IPS DF 19.7 (cell line): Measurements from ENCODE around the gene COQ7.

Experiments
- DNase-seq: peaks from one replicate; pipeline ENCODE4 v3.0.0-alpha.2; 2013; ENCODE audit warnings: low read depth, low spot score

Gene COQ7

GRCh38 chr16:19086322-19087199 lies 19.1 kb downstream of the COQ7 start:
- DNase-seq = peak; percentile 64

GRCh38 chr16:19088341-19088916 lies 21.0 kb downstream of the COQ7 start:
- no peak for DNase-seq

- DNase-seq = no peak
Measured at GRCh38 chr16:19089410-19089955, 22.1 kb downstream of the COQ7 start.

GRCh38 chr16:19090916-19091315 lies 23.5 kb downstream of the COQ7 start:
- DNase-seq = no peak

- no peak for DNase-seq
Measured at GRCh38 chr16:19092653-19093410, 25.4 kb downstream of the COQ7 start.

DNA sequence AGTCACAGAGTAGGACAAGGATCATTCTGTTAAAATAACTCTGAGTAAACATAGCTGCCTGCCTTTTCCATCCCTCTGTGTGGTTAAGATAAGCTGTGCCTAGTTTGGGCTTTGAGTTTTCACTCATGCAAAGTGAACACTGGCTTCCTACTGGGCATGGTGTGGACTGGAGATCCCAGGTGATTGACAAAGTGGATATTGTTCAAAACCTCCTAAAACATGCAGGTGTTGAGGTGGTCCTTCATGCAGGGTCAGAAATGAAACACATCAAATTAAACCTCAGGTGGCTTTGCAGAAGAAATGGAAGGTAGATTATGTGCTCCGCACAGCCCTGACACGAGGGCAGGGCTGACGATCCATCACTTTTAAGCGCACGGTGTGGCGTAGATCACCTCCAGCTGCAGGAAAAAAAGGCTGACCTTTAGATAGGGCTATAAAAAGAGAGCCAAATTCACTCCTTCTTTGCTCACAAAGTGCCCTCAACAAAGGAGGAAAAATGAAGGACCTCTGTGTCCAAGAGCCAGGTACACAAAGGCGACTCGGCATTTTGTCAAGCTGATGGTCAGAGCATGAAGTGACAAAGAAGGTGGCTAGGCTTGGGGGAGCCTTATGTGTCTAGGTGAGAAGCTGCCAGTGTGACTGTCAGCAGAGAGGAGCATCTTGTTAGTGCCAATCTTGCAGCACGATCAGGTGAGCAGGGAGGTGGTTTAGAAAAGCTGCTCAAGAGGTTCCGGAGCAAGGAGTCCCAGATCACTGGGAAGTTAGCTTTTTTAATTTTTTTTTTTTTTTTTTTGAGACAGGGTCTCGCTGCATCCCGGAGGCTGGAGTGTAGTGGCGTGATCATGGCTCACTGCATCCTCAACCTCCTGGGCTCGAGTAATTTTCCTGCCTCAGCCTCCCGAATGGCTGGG lies 26.5 kb downstream of the COQ7 start:
- no peak for DNase-seq

- no peak for DNase-seq
Measured at GRCh38 chr16:19094542-19095365, 27.3 kb downstream of the COQ7 start.

DNA sequence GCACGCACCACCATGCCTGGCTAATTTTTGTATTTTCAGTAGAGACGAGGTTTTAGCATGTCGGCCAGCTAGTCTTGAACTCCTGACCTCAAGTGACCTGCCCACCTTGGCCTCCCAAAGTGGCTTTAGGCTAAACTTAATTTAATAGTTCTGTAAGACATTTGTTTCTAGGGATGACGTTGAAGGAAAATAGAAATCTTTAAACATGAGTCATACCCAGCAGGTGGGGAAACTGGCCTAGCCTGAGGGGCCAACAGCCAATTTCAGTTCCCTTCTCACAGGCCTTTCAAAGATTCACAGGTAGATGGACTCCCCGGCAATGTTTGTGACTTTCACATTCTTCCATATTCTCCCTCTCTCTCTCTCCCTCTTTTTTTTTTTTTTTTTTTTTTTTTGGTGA lies 28.2 kb downstream of the COQ7 start:
- no peak for DNase-seq

GRCh38 chr16:19098173-19098572 lies 30.8 kb downstream of the COQ7 start:
- no peak for DNase-seq

DNA sequence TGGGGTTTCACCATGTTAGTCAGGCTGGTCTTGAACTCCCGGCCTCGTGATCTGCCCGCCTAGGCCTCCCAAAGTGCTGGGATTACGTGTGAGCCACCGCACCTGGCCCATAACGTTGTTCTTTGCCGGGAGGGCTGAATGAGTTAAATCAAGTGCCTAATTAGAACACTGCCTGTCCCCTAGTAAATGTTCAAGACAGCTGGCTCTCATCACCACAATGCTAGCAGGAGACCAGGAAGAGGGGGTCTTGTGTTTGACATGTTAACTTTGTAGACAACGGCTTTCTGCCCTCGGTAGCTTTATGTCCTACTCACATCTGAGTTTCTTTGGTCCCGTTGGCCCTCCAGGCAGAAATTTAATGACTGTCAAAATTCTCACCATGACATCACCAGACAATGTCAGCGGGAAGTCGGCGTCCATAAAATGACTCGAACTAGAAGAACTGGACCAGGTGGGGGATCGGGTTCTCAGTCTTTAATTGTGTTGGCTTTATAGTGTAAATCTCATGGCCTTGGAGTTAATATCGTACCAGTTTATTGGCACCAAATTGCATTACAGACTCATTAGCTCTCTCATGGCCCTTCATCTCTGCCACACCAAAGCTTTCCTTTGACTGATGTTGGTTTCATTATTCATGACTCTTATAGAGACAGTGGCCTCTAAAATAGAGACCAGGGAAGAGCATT lies 34.9 kb downstream of the COQ7 start:
- DNase-seq = no peak

DNA sequence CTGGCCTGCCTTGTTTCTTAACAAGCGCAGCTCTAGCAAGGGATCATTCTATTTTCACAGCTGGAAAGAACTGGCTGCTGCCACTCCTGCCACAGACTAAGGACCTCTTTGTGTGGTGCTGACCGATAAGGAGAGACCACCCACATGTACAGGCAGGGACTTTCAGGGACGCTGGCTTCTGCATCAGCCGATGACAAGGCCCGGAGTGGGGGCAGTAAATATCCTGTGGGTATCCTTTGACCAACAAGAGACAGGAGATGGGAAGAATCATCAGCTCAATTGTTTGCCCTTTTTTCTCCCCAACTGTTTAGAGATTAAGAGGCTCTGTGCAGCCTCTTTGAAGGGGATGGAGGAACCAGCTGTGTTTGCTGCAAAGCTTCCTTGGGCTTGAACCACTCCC lies 37.2 kb downstream of the COQ7 start:
- DNase-seq = no peak

- no peak for DNase-seq
Measured at GRCh38 chr16:19105131-19105530, 37.7 kb downstream of the COQ7 start.

DNA sequence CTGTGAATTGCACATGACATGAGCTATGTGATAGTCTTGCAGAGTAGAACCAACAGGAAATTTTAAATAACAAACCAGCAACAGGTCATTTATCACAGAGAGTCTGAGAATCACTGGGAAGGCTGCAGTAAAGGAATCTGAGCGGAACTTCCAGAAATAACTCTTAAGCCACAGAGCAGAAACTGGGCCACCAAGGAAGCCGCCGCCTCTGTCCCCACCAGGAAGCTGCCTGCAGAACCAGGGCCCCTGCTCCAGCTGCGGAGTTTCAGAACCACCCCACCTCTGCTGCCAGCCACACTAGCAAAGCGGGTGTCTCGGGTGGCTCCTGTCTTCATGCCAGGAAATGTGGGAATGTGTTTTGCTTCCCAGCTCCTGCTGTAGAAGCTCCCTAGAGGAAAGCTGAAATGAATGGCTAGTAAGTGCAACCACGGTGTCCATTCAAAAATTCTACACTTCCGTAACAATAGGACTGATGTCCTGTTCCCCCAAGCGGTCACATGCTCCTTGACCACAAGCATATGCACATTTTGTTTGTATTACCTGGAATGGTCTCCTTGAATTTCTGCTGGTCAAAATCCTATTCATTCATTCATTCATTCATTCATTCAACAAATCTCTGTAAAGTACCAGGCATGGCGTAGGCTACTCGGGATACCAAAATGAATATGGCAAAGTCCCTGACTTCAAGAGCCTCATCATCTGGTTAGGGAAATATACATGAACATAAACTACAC lies 38.6 kb downstream of the COQ7 start:
- no peak for DNase-seq

- no peak for DNase-seq
Measured at GRCh38 chr16:19106625-19107020, 39.2 kb downstream of the COQ7 start.

DNA sequence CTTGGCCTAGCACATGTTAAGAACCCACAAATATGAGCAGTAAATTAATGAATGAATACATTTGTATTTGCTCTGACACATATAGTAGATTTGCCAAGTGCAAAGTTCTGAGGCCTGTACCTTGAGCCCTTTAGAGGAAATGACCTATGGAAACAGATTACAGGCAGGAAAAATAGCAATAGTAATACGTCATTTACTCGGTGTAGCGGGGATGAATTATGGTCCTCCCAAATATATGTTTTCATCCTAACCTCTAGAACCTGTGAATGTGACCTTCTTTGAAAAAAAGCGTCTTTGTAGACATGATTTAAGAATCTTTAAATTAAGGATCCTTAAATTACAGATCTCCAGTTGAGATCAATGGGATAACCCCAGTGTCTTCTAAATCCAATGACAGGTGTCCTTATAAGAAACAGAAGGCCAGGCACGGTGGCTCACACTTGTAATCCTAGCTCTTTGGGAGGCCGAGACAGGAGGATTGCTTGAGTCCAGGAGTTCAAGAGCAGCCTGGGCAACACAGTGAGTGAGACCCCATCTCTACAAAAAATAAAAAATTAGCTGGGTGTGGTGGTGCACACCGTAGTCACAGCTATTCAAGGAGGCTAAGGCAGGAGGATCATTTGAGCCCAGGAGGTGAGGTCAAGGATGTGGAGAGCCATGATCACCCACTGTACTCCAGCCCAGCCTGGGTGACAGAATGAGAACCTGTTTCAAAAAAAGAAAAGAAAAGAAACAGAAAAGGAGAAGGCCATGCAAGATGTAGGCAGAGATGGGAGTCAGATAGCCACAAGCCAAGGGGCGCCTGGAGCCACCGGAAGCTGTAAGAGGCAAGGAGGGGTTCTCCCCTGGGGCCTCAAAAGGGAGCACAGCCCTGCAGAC lies 41.2 kb downstream of the COQ7 start:
- DNase-seq = no peak

- DNase-seq = no peak
Measured at GRCh38 chr16:19109288-19109664, 41.9 kb downstream of the COQ7 start.

DNA sequence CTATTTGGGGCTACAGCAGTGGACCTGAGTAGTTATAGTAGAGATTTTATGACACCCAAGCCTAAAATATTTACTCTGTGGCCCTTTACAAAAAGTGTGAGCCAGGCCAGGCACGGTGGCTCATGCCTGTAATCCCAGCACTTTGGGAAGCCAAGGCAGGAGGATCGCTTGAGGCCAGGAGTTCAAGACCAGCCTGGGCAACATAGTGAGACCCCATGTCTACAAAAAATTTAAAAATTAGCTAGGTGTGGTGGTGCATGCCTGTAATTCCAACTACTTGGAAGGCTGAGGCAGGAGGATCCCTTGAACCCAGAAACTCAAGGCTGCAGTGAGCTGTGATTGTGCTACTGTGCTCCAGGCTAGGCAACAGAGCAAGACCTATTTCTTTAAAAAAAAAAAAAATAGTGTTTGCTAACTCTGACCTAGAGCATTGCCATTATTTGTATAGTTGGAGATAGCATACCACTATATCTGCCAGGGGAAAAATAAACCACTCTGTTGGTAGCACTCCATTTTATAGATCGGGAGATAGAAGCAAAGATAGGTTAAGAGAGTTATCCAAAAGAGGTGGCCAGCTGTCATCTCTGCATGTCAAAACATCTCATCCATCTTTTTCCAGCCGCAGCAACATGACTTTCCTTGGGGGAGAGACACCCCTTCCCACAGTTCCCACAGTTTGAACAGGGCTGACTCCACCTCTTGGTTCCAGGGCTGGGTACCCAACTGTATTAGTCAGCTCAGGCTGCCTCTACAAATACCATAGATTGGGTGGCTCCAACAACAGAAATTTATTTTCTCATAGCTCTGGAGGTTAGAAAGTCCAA lies 43.3 kb downstream of the COQ7 start:
- DNase-seq = no peak
